Measurements from ENCODE around the gene NXPH3.

DNA sequence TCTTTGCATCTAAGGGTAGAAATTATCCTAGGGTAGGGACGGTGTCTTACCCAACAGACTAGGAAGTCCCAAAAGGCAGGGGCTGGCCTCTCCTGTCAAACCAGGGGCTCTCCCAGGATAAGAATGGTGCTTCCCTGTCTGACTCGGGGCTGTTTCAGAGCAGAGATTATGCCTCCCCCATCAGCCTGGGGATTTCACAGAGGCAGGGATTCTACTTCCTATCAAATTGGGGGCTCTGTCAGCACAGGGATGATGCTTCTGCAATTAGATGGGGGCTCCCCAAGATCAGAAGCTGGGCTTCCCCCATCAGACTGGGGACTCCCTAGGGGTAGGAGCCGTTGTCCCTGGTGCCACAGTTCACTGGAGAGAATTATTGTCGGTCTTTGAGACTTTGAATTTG is 2.3 kb downstream of the NXPH3 start:
- TF ChIP-seq, protein P1, sequence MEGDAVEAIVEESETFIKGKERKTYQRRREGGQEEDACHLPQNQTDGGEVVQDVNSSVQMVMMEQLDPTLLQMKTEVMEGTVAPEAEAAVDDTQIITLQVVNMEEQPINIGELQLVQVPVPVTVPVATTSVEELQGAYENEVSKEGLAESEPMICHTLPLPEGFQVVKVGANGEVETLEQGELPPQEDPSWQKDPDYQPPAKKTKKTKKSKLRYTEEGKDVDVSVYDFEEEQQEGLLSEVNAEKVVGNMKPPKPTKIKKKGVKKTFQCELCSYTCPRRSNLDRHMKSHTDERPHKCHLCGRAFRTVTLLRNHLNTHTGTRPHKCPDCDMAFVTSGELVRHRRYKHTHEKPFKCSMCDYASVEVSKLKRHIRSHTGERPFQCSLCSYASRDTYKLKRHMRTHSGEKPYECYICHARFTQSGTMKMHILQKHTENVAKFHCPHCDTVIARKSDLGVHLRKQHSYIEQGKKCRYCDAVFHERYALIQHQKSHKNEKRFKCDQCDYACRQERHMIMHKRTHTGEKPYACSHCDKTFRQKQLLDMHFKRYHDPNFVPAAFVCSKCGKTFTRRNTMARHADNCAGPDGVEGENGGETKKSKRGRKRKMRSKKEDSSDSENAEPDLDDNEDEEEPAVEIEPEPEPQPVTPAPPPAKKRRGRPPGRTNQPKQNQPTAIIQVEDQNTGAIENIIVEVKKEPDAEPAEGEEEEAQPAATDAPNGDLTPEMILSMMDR (IDR thresholded peaks at IDR 0.05) = no peak
- TF ChIP-seq POLR2A (IDR thresholded peaks at IDR 0.05) = no peak
